Measurements from ENCODE around the gene ARPC3.
"Not testable (repeated sequence)": the region's sequence is repeated elsewhere in the genome, so short reads cannot be mapped to it uniquely, and the experiment has no call there.

The ARPC3 gene

DNA sequence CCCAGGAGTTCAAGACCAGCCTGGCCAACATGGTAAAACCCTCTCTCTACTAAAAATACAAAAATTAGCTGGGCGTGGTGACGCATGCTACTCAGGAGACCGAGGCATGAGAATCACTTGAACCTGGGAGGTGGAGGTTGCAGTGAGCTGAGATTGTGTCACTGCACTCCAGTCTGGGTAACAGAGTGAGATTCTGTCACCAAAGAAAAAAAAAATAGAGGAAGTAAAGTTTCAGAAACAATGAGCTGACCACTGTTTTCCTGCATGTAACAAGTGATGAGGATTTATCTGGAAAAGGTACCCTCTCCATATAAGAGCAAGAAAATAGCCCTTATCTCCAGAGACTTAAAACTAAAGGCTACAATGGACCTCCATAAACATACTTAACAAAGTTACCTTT lies 33.0 kb downstream of the ARPC3 start:
- not testable (repeated sequence) for DNase-seq (ENCODE audit: low read depth)

DNA sequence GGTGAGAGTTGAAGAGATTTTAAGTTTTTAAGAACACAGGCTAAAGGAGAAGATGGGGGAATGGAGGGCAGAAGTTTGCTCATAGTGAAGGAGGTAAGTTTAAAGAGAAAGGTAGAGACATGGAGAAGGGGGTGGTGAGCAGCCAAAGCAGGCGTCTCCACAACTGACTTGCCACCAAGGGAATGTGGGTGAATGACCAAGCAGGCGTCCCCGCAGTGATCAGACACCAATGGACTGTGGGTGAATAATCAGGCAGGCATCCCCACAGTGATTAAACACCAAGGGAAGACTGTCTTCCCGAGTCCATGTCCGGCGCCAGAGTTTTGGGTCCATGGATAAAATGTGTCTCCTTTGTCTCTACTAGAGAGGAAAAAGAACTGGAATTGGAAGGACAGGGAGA lies 40.1 kb downstream of the ARPC3 start:
- DNase-seq (ENCODE audit: low read depth): not testable (repeated sequence)

DNA sequence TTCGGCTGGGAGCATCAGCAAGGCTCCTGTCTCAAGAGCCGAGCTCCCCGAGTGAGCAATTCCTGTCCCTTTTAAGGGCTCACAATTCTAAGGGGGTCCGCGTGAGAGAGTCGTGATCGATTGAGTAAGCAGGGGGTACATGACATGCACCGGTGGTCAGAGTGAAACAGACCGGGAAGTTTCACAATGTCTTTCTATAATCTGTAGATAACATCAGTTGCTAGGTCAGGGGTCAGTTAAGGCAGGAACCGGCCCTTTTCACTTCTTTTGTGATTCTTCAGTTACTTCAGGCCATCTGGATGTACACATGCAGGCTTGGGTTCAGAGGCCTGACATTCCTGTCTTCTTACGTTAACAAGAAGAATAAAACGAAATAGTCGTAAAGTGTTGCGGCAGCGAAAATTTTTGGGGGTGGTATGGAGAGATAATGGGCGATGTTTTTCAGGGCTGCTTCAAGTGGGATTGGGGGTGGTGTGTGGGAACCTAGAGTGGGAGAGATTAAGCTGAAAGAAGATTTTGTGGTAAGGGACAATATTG lies 44.9 kb downstream of the ARPC3 start:
- not testable (repeated sequence) for DNase-seq (ENCODE audit: low read depth)

DNA sequence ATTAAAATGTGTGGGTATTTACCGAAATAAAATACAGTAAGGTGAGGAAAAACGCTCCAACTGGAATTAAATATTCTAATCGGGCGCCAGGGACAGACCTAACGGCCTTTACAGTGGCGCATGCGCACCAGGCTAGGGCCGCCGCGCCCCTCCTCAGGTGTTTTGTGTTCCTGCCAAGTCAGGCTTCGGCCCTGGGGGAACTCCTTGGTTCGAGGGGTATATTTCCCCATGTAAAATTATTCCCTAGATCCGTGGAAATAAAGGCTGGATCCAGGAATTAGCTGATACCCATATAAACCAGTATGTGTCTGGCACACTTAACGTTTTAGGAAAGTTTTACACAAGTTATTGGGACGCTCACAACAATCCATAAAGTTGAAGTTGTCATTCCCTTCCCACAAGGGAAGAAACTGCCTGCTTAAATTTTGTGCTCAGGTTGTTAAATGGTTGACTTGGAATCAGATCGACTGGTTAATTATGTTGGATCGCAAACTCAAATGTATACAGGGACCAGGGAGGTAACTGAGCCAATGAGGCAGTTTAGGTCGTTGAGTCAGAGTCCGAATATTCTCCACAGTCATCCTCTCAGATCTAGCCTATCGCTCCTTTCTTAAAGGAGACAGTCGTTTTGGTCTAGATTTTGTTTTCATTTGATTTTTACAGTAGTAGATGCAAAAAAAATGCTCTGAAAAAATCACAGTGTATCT lies 46.0 kb downstream of the ARPC3 start:
- peak; percentile 45 for DNase-seq (ENCODE audit: low read depth)

DNA sequence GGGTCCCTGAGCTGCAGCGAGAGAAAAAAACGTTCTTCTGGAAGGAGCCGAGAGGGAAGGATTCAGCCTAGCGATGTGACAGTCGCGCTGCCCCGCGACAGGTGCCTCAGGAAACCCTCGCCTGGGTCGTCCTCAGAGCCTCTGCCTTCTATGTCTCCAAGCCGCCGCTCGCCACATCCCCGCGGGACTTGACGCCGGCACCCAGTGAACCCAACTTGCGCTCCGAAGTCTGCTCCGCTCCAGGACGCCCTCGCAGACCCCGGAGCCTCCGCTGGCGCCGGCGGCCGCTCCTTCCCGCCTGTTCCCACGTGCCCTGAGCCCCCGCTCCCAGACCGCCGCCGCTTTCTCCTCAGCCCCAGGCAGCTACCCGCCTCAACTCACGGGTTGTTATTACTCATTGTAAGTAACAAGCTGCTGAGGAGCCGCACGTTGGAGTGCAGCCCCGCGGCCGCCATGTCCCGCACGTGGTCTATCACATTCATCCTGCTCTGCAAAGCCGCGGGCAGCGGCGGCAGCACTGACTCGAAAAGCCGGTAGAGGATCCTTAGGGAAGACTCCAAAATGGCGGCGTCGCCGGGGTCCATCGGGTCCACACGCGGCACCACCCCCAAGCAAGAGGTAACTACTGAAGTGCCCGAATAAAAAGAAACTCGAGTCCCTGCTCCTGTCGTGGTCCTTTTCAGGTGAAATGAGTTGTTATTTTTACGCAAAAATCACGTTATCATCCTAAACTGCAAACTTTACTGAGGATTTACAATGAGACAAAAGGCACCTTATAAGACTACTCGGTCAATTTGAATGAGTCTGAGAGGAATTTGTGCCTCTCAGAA lies 46.8 kb downstream of the ARPC3 start, which contains the start of gene ANAPC7:
TSS of gene ANAPC7 (minus strand) at position 563 of the 830 bp plus-strand sequence. CDS start at position 482, 81 bp downstream.
- peak; percentile 89 for DNase-seq (ENCODE audit: low read depth)

Data from fibroblast of gingiva (primary cell).